HCT116 (cell line): ENCODE data around the gene TACC2. TPM values are rescaled to one million over a fixed set of nuclear protein-coding genes. Genes with fewer than 3 reads are reported as not detected.

Experiments used
- ATAC-seq: fragments of 200-7000 bp; cut with Tn5 transposase; 2 replicates; pipeline ENCODE4 v1.9.1; 2020; ENCODE audit warnings: mild to moderate bottlenecking, moderate library complexity
- BruUV-seq: library from RNA; stranded (reverse); fragments of 400-500 nt; replicated peaks from 2 replicates; lab custom pipeline; 2021; lab: Mats Ljungman, UMichigan
- CTCF ChIA-PET: fragments of 300-600 bp; sonication (Branson Sonifier 250); formaldehyde crosslinking; loops from one replicate; lab custom pipeline; 2021; ENCODE audit warnings: antibody characterized with exemption; lab: Charles Lee
- POLR2A ChIA-PET: fragments of 300-600, 350-600 bp; sonication (Branson Sonifier 250); formaldehyde crosslinking; loops from one replicate; lab custom pipeline; 2021; ENCODE audit warnings: antibody characterized with exemption; lab: Charles Lee
- RAD21 ChIA-PET, 2 experiments: fragments of 300-600 bp; sonication (Branson Sonifier 250); formaldehyde crosslinking; loops; one replicate each; lab custom pipeline; 2023; ENCODE audit warnings: low total read pairs in 2 of 2; ENCODE audit not compliant: uncharacterized antibody in 2 of 2, unreplicated experiment in 2 of 2, low non-redundant PET in 1 of 2; lab: Charles Lee
- DNase-seq: peaks from one replicate; pipeline ENCODE4 v3.0.0-alpha.2; 2010; ENCODE audit warnings: low read depth, low spot score
- H2AFZ ChIP-seq: fragments of 200-600 bp; shearing (Covaris generic), sonication (generic); 2 replicates; pipeline ENCODE4 v1.6.1; 2017; ENCODE audit warnings: low read depth, mixed run types, mixed read lengths, antibody characterized with exemption, low read length; ENCODE audit not compliant: poor library complexity, severe bottlenecking
- H3K27ac ChIP-seq: 2 replicates; pipeline ENCODE4 v1.5.1; 2012; ENCODE audit warnings: low read depth, low read length
- H3K27me3 ChIP-seq: fragments of 200-600 bp; sonication (generic); 2 replicates; pipeline ENCODE4 v1.6.1; 2016; ENCODE audit warnings: mixed run types, low read length, mixed read lengths; ENCODE audit not compliant: insufficient read depth
- H3K36me3 ChIP-seq, 2 experiments: fragments of 200-500 bp in 1 of 2; fragments of 200-600 bp in 1 of 2; sonication (Bioruptor generic) in 1 of 2; sonication (generic) in 1 of 2; 2 replicates each; pipeline versions ENCODE4 v1.5.1 to v1.6.1; 2014 to 2016; ENCODE audit warnings: low read length in 2 of 2, inconsistent platforms in 1 of 2, mixed read lengths in 1 of 2, mixed run types in 1 of 2; ENCODE audit not compliant: insufficient read depth in 2 of 2, control insufficient read depth in 1 of 2
- H3K4me1 ChIP-seq, 2 experiments: fragments of 200-600 bp in 1 of 2; sonication (generic) in 1 of 2; 2 replicates each; pipeline versions ENCODE4 v1.5.1 to v1.6.1; 2012 to 2017; ENCODE audit warnings: low read length in 2 of 2, inconsistent platforms in 1 of 2, mild to moderate bottlenecking in 1 of 2, mixed read lengths in 1 of 2, mixed run types in 1 of 2, moderate library complexity in 1 of 2; ENCODE audit not compliant: insufficient read depth in 2 of 2, control insufficient read depth in 1 of 2
- H3K4me2 ChIP-seq: fragments of 200-600 bp; sonication (generic); 2 replicates; pipeline ENCODE4 v1.6.1; 2017; ENCODE audit warnings: mixed run types, low read length, mixed read lengths
- H3K4me3 ChIP-seq, 2 experiments: fragments of 200-600 bp in 1 of 2; sonication (generic) in 1 of 2; replicated peaks in 1 of 2; 2 replicates each; pipeline ENCODE4 v1.5.1; 2011 to 2016; ENCODE audit warnings: low read length in 2 of 2, control low read depth in 1 of 2, low read depth in 1 of 2, mild to moderate bottlenecking in 1 of 2, mixed read lengths in 1 of 2, mixed run types in 1 of 2
- H3K79me2 ChIP-seq: fragments of 200-600 bp; sonication (generic); 2 replicates; pipeline ENCODE4 v1.6.1; 2017; ENCODE audit warnings: mild to moderate bottlenecking, mixed run types, low read length, moderate library complexity, mixed read lengths; ENCODE audit not compliant: insufficient read depth
- H3K9ac ChIP-seq: fragments of 200-600 bp; sonication (generic); 2 replicates; pipeline ENCODE4 v1.6.1; 2016; ENCODE audit warnings: low read length, mixed read lengths
- H3K9me2 ChIP-seq: fragments of 200-600 bp; sonication (generic), shearing (Covaris generic); 2 replicates; pipeline ENCODE4 v1.6.1; 2017; ENCODE audit warnings: mixed run types, mild to moderate bottlenecking, moderate library complexity; ENCODE audit not compliant: insufficient read depth
- H3K9me3 ChIP-seq, 2 experiments: fragments of 200-500 bp in 1 of 2; fragments of 200-600 bp in 1 of 2; sonication (Bioruptor generic) in 1 of 2; sonication (generic) in 1 of 2; 2 replicates each; pipeline ENCODE4 v1.6.1; 2014 to 2017; ENCODE audit warnings: low read length in 2 of 2, mixed read lengths in 2 of 2, inconsistent platforms in 1 of 2, low read depth in 1 of 2, mild to moderate bottlenecking in 1 of 2, mixed run types in 1 of 2, moderate library complexity in 1 of 2; ENCODE audit not compliant: control insufficient read depth in 1 of 2, insufficient read depth in 1 of 2
- H4K20me1 ChIP-seq: fragments of 200-600 bp; sonication (generic), shearing (Covaris generic); 2 replicates; pipeline ENCODE4 v1.6.1; 2017; ENCODE audit warnings: mixed run types, mild to moderate bottlenecking, moderate library complexity; ENCODE audit not compliant: insufficient read depth
- CTCF ChIP-seq, 3 experiments: fragments of 200-600 bp in 1 of 3; sonication (generic) in 1 of 3; IDR thresholded peaks in 2 of 3; conservative IDR thresholded peaks in 1 of 3; 2 replicates each; pipeline ENCODE4 v1.5.1; 2012 to 2017; ENCODE audit warnings: low read depth in 2 of 3, low read length in 2 of 3, antibody characterized with exemption in 1 of 3, borderline replicate concordance in 1 of 3, control low read depth in 1 of 3, mild to moderate bottlenecking in 1 of 3, mixed read lengths in 1 of 3, mixed run types in 1 of 3, moderate library complexity in 1 of 3; ENCODE audit not compliant: insufficient read depth in 1 of 3
- POLR2AphosphoS5 ChIP-seq: IDR thresholded peaks from 2 replicates; pipeline ENCODE4 v1.6.1; 2011; ENCODE audit warnings: mild to moderate bottlenecking, low read depth, low read length, moderate library complexity
- RAD21 ChIP-seq: IDR thresholded peaks from 2 replicates; pipeline ENCODE4 v1.6.1; 2012; ENCODE audit warnings: low read depth, mild to moderate bottlenecking
- SIN3A ChIP-seq: IDR thresholded peaks from 2 replicates; pipeline ENCODE4 v1.6.1; 2012; ENCODE audit warnings: low read depth
- intact Hi-C: fragments of 100-400 bp; cut with micrococcal nuclease; formaldehyde crosslinking; loops from 2 replicates; pipeline ENCODE4 v1.10.0; 2022
- total RNA-seq: library from RNA; stranded (reverse); gene quantifications from one replicate; pipeline ENCODE4 v1.2.1, GENCODE V29; 2021; ENCODE audit not compliant: unreplicated experiment

Gene TACC2
- total RNA-seq, 1 experiment from 2014 or later = 38.6 TPM

DNA sequence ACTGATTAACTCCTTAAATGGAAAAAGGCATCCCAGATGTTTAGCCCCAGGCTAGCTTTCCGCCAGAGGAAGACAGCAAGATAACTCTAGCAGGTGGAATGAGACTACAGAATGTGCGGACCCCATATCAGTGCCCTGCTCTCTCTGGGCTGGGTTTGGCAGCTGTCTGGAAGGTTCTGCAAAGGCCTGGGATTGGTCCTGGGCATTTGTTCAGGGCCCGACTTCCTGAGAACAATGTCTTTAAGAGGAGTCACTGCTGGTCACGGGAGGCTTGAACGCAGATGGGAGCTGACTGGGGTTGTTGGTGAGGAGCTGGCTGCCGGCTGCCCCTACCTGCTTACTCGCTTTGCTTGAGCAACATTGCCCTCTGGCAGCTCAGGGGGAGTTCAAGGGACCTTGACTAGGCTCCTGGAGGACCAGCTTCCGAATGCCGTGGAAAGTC, 151.5 kb downstream of the TACC2 start:
- ChIA-PET RAD21 (interaction anchor here in 1 of 2 experiments (1.1 kb wide), 1 partner anchor 28 kb away, joined by 3 read pairs; no protein-coding TSS in a partner anchor), POLR2A (interaction anchor here (0.6 to 1.3 kb wide), 3 partner anchors 8 to 144 kb away, joined by 3 to 5 read pairs (median 3); no protein-coding TSS in a partner anchor), CTCF (interaction anchor here (1.0 to 3.0 kb wide), 9 partner anchors 8 to 131 kb away, joined by 3 to 15 read pairs (median 5); partner anchors contain the start of gene BTBD16)
- Histone ChIP-seq H3K27ac (peak overlapping the region; percentile 71), H3K9ac (peak overlapping the region; percentile 37), H3K9me3 (peaks cover 0 to 5% of the 10 kb centered on the region in 2 experiments; a peak in 1 of 4 replicates), H3K4me3 (peak overlapping the region in 1 of 2 experiments; percentile 44; a peak in 2 of 4 replicates), H3K36me3 (peaks cover 0 to 14% of the 10 kb centered on the region in 2 experiments; a peak in 2 of 4 replicates), H4K20me1 (no peaks in the 10 kb centered on the region), H3K9me2 (no peaks in the 10 kb centered on the region), H3K4me1 (peaks cover 31 to 38% of the 10 kb centered on the region in 2 experiments), H3K4me2 (peak overlapping the region; percentile 74), H3K79me2 (no peaks in the 10 kb centered on the region), H2AFZ (no peak overlapping the region), H3K27me3 (no peaks in the 10 kb centered on the region)
- ATAC-seq (peak; percentile 50), DNase-seq (no peak)
- BruUV-seq = no TSS peak
- intact Hi-C loops = loop anchor here (2.0 to 10.0 kb wide), 4 partner anchors 212 to 562 kb away; partner anchors contain the start of genes ATE1 and DMBT1
- TF ChIP-seq CTCF (IDR thresholded peaks at IDR 0.05 in 2 of 3, conservative IDR thresholded peaks at IDR 0.05 in 1 of 3; ENCODE audit: borderline replicate concordance in 1 of 3, insufficient read depth in 1 of 3, low read depth in 2 of 3, low read length in 2 of 3) (peak in 1 of 3 experiments; percentile 26; a peak in 1 of 6 replicates), SIN3A (no peak), POLR2AphosphoS5 (no peak), RAD21 (peak; percentile 77)
